HG02943 (cell line): ENCODE measurements around the gene RFX1.
A peak's percentile ranks its signal among the peaks of the same experiment; 100 is the strongest.

Source experiments
- ATAC-seq: cut with Tn5 transposase; IDR thresholded peaks from one replicate; pipeline ENCODE4 v1.9.1; 2021; ENCODE audit warnings: mild to moderate bottlenecking, low read depth, moderate library complexity; ENCODE audit not compliant: unreplicated experiment

RFX1 gene

DNA sequence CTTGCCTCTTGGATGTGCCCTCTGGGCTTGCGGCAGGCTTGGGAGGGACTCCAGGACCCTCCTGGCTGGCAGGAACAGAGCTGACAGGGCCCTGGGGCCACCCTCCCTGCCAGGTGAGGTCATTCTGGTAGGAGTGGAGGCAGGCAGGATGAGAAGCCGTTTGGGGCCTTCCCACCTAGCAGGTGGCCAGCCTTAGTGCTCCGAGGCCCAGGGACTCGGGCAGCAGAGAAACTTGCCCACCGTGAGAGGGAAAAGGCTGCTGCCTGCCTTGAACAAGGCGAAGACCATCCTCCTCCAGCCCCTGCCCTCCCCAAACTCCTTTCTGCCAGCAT is 8.5 kb downstream of the RFX1 start:
- ATAC-seq, result no peak

DNA sequence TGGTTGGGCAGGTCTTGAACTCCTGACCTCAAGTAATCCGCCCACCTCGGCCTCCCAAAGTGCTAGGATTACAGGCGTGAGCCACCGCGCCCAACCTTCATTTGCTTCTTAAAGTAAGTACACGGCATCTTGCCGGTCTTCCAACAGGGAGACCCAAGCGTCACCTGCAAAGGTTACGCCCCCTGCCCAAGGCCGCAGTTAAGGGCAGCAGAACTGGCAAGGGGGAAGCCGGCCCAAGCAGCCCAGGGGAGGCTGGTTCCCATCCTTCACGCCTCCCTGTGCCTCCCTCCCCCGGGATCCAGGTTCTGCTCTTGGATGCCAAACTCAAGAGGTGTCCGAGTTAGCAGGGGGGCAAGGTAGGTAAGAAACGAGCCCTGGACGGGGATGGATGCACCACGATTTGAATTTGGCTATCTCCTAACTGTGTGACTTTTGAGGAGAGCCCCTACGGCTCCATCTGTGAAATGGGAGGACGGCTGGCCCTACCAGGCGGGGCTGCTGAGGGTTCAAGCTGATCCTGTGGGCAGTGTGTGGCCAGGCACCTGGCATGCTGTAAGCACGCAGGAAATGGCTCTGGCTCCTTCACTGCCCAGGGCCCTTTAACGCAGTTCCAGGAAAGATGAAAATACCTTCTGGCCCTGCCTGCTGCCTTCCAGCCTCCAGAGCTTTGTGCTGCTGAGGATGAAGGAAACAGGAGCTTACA is 9.0 kb downstream of the RFX1 start:
- no peak for ATAC-seq

DNA sequence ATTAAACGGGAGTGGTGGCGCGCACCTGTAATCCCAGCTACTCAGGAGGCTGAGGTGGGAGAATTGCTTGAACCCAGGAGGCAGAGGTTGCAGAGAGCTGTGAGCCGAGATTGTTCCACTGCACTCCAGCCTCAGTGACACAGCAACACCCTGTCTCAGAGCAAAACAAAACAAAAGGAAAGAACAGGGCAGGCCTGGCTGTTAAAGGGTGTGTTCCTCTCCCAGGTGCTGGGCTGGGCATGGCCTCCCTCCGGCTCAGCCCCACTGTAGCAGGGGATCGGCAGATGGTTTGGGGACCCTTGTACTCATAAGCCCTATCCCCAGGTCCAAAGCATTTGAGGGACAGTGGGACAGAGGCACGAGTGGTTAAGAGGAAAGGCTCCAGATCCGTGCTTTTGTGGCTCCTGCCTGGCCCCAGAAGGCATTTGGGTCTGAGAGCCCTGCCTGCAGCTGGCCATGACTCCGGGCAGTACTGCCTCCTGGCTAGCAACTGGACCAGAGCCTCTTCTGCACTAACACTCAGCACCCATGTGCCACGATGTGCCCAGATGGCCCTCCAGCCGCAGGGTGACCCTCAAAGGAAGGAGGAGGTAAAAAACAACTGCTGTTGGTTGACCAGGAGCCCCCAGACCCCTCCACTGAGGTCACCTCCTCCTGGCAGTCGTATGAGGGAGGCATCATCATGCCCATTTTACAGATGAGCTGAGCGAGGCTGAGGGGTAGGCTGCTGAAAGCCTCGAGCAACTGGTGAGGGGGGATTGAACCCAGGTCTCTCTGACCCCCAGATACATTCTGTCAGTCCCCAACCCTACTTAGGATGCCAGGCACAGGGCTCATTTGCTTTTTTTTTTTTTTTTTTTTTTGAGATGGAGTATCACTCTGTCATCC is 10.0 kb downstream of the RFX1 start:
- no peak for ATAC-seq

DNA sequence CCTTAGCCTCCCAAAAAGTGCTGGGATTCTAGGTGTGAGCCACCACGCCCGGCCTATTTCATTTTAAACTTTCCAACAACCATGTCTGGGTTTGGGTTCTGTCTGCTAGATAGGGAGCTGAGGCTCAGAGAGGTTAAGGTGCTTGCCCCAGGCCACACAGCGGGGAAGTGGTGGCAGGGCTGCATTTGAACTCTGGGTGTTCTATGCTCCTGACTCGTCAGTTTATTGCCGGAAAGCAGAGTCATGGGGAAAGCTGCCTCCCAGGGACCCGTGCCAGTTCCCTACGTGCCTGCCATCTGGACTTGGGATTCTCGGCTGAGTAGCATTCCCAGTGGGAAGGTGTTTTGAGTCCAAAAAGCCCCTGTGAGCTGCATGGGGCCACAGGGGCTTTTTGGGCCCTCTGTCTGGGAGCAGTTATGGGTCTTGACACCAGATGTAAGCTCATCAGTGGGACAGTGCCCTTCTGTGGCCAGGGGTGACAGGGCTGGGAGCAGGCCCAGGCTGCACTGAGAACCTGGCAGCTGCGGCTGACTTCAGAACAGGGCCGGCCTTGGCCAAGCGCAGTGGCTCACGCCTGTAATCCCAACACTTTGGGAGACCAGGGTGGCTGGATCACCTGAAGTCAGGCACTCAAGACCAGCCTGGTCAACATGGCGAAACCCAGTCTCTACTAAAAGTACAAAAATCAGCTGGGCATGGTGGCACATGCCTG is 10.9 kb downstream of the RFX1 start:
- ATAC-seq, result no peak

DNA sequence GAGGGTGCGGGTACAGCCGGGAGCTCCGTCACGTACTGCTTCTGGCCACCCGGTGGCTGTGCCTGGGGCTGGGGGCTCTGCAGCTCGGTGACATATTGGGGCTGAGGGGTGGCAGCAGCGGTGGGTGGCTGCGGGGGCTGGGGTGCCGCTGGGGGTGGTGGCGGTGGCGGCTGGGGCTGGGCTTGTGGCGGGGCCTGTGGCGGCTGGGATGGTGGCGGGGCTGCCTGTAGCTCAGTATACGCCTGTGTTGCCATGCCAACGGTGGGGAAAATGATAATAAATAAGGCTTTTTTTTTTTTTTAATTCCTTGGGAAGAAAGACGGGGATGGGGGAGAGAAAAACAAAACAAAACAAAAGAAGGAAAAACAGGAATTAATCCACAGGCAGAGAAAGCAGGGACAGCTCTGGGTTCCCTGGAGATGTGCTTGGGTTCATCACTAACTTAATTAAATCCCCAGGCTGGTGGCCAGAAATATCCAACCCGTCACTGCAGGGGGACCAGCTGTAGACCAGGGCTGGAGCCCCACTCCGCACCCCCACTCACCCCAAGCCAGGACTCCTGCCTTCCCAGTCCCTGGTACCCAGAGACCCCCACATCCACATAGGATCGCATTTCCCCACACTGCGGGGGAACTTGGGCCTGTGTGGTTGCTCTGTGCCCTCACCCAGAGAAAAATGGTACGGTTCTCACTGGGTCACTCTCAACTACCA is 12.4 kb downstream of the RFX1 start:
- no peak for ATAC-seq

DNA sequence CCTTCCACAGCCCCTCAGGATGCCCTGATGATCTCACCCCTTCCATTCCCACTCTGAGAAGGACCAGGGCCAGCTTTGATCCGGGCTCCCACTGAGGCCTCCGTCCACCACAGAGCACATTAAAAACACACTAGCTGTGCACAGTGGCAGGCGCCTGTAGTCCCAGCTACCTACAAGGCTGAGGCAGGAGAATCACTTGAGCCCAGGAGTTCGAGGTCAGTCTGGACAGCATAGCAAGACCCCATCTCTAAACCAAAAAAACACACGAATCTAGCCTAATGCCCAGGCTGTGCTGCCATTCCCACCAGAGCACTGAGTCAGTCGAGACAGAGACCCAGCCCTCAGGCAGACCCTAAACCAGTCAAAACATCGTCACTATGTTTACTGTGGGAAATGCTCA is 14.1 kb downstream of the RFX1 start:
- ATAC-seq, result no peak

DNA sequence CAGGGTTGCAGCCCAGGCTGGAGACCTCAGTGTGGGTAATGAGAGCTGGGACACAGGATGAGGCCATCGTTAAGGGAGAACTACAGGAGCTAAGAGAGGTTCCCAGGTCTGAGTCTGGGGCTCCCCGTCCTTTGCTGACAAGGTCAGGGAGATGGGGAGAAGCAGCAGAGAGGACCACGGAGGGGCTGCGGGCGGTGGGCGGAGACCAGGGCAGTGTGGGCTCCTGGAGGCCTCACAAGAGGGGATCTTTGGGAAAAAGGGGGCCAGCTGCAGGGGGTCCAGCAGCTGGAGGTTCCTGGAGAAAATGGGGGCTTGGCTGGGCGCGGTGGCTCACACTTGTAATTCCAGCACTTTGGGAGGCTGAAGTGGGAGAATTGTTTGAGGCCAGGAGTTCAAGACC is 16.0 kb downstream of the RFX1 start:
- no peak for ATAC-seq

DNA sequence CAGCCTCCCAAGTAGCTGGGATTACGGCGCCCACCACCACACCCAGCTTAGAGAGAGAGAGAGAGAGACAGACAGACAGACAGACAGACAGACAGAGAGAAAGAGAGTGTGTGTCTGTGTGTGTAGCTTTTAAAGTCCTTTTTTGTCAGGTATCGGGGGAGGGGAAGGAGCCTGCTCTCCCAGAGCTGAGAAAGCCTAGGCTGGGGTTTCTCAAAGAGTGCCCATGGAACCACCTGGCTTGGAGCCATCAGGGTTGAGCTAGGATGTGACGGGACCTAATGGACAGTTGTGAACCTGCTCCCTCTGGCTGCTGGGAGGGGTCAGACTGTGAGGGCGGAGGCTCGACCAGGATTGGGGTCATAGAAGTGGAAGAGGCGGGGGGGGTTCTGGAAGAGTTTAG is 16.6 kb downstream of the RFX1 start:
- ATAC-seq, result no peak

DNA sequence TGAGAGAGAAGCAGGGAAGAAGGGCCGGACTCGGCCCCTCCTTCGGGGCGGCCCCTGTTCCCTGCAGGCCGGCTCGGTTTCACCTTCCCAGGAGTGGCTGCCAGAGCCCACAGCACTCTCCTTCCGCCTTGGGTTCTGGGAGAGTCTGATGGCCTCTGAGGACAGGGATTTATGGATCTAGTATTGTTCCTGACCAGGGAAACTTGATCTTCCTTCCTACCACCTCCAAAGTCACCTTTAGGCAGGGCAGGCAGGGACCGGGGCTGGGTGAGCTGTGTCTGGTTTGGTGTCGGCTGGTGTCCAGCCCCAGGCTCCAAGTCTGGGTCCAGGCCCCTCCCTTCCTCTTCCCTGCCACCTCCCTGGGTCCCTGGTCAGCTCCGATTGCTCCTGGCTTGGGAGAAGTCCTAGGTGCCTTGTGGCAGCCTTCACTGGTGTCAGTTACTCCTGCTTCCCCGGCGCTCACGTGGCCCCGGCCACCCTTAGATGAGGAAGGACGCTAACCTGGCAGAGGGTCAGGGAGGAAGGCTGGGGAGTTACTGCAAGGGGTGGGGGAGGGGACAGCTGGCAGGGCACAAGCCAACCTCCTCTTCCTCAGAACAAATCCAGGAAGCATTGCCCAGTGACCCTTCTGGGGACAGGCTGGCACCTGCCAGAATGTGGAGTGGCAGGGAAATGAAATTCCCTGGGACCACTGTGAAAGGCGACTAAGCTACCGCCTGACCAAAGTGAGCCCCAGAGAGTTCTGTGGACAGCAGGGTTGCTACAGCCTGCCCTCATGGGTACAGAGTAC is 18.8 kb downstream of the RFX1 start:
- no peak for ATAC-seq

DNA sequence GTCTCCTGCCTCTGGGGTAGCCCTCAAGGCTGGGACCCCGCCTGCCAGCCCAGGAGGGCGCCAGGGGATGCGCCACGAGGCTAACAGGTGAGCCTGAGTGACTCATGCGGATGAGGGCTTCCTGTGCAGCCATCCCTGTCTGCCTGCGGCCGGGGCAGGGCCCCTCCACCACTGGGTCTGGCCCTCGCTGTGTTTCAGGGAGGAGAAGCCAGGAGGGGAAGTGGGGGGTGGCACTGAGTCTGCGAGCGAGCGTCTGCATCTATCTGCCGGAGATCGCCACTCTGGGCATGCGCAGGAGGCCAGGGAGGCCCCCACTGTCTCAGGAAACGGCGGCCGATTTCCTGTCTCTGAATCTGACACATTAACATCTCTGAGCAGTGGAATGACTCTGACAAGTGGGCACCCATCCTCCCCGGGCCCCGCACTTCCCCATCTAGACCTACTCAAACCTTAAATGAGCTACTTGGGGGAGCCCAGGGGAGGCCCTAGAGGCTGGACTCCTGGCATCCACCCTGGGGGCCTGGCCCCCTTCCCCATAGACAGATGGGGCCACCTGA is 19.7 kb downstream of the RFX1 start:
- peak; percentile 66 for ATAC-seq

DNA sequence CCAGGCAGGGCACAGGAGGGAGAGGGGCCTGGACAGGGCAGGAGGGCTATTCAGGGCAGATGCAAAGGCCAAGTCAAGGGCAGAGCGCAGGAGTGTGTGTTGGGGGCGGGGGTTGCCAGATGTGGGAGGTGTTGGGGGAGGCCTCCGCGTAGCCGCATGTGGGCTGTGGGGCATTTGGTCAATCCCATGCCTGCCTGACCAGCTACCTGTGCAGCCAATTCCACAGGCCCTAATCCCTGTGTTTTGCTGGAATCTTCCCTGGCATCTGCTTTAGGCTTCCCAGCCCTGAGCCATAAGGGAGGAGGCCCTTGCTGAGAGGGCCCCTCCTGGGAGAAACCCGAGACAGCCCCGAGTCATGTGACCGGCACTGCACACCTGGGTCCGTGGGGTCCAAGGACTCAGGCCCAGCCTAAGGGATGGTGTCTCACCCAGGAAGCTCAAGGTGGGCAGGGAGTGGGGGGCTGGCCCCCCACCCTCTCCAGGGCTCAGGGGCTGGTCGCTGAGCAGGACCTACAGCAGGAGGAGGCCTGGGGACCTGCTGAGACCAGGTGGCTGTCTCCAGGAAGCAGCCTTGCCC is 20.3 kb downstream of the RFX1 start:
- ATAC-seq, result peak; percentile 17

DNA sequence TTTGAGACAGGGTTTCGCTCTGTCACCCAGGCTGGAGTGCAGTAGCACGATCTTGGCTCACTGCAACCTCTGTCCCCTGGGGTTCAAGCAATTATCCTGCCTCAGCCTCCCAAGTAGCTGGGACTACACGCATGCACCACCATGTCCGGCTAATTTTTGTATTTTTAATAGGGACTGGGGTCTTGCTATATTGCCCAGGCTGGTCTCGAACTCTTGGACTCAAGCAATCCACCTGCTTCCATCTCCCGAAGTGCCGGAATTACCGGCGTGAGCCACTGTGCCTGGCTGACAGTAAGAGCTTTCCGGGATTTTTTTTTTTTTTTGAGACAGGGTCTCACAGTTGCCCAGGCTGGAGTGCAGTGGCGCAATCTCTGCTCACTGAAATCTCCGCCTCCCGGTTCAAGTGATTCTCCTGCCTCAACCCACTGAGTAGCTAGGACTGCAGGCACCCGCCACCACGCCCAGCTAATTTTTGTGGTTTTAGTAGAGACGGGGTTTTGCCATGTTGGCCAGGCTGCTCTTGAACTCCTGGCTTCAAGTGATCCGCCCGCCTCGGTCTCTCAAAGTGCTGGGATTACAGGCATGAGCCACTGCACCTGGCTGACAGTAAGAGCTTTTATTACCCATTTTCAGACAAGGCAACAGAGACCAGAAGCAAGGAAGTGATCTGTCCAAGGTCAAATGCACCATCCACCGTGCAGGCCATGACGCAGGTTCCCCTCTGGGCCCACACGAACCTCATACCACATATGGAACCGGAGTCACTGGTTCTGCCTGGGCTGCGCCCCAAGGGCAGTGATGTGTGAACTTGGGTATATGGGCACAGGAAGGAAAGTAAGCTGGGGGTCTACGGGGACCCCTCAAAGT is 21.0 kb downstream of the RFX1 start:
- ATAC-seq, result no peak

DNA sequence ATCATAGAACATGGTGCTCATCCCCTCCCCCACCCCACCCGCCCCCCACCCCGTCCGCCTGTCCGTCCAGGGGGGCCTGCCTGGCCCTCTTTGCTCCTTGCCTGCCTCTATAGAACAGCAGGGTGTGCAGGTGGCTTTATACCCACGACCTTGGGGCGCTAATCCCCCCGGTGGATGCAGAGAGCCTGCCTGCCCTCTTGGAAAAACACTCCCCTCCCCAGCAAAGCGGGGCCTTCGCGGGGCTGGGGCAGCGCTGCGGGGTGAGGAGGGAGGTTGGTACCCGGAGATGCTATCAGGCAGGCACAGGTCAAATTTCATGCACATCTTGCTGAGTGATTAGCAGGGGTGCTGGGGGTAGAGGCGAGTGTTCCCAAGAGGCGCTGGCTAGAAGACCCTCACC is 21.9 kb downstream of the RFX1 start:
- no peak for ATAC-seq

DNA sequence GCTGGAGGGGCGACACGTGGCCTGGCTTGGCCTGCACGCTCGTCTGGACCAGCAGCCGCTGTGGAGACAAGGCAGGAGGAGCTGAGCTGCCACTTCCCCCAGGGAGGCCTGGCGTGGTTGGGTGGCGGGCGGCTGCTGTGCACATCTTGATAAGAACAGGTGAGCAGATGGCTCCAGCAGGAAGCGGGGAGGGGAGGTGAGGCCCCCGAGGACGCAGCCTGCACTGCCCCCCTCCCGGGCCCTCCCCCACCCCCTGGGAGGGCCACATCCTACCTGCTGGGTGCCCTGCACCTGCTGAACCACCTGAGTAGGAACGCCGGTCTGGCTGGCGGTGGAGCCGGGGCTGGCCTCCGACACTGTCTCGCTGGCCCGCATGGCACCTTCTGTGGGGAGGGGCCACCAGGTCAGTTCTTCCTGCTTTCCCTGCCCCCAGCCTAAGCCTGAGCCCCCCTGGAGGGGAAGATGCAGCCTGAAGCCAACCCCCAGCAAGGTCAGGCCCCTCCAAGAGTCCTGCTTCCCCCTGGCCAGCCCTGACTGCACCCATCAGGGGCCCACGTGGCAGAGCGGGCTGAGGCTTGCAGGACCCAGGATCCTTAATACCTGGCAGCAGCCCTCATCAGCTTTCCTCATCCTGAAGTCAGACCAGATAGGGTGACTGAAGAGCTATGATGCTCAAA is 22.8 kb downstream of the RFX1 start:
- no peak for ATAC-seq

DNA sequence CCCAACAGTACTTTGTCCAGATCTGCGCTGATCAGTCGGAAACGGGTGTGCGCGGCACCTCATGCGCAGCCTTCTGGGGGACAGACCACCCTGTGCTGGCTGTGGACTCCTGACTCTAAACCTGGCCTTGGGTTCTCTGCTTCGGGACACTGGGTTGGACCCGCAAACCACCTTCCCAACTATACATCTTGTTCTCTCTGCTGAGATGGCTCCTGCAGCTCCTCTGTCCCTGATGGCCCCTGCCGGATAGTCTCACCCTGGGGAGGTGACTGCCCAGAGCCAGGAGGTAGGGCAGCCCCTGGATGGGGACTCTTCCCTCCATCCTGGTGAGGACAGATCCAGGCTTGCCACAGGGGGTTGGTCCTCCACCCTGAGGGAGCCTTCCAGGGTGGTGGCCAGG is 23.3 kb downstream of the RFX1 start:
- ATAC-seq, result no peak

DNA sequence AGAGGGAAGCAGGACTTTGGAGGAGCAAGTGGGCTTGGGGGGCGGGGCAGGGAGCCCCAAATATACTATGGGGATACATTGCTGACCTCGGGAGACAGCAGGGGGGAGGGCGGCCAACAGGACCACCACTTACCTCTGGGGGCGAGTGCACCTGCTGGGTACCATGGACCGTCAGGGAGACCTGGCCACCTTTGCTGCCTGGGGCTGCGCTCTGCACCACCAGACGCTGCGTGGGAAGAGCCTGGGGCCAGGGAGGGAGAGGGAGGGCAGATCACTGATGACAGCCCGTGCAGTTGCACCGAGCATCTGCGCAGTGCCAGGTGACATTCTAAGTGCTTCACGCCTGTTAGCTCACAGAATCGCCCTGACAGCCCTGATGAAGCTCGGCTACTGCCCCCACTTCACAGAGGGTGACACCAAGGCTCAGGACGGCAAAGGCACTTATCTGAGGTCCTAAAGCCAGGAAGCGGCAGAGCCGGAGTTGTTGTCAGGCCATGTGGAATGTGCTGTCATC is 24.1 kb downstream of the RFX1 start:
- ATAC-seq, result no peak

DNA sequence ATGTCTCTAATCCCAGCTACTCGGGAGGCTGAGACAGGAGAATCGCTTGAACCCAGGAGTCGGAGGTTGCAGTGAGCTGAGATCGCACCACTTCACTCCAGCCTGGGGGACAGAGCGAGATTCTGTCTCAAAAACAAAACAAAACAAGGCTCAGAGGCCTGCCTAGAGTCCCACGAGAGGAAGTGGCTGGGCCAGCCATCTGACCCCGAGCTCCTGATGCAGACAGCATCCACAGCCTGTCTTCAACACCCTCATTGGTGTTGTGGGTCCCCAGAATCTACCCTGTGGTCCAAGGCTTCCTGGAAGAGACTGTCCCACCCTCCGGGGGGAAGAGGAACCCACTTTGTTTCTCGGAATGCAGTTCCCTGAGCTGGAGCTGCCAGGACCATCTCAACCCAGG is 24.7 kb downstream of the RFX1 start:
- ATAC-seq, result no peak

DNA sequence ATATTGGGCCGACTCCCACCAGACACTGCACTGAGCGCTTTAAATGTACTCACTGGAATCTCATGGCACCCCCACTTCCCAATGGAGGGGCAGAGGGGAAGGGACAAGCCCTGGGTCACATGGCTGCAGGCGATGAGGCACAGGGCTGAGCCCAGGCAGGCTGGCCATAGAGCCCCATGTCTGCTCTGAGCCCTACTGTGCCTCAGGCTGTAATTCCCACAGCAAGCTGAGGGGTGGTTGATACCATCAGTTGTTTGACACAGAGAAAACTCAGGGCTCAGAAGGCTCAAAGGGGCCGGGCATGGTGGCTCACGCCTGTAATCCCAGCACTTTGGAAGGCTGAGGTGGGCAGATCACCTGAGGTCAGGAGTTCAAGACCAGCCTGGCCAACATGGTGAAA is 25.1 kb downstream of the RFX1 start:
- no peak for ATAC-seq
